ENCODE data around the gene SGSM1.

- no peak for TF ChIP-seq CTCF (IDR thresholded peaks at IDR 0.05; ENCODE audit: low read depth, low read length)
- TF ChIP-seq MYC (IDR thresholded peaks at IDR 0.05; ENCODE audit: low read depth, low read length) = no peak
- TF ChIP-seq MAX (IDR thresholded peaks at IDR 0.05; ENCODE audit: low read depth, low read length) = no peak
Observed at GRCh38 chr22:24887260-24887659, 81.2 kb downstream of the SGSM1 start.

Measured in NB4 (cell line).